ENCODE data around the gene ZNF791. TPM values are rescaled to one million over a fixed set of nuclear protein-coding genes. Genes with fewer than 3 reads are reported as not detected.
"Not testable (repeated sequence)": the region's sequence is repeated elsewhere in the genome, so short reads cannot be mapped to it uniquely, and the experiment has no call there.

ZNF791 gene
- total RNA-seq, 1 donor from 2014 or later = 29.0 TPM

DNA sequence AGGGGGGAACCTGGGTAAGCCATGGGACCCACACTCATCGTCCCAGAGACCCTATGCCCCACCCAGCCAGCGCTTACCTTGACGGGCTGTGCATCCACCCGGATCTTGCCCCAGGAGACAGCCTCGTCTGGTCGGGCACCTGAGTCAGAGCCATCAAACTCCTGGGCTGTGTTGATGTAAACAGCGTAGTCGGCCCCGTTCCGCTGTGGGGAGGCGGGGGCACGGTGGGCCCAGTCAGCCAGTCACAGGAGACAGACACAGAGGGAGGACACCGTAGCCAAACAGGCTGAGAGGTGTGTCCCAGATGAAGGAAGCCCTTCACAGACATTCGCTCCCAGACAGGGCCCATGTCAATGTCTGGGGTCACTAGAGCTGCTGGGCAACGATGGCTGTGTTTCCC, 65.2 kb downstream of the ZNF791 start:
- H3K36me3 Mint-ChIP-seq (ENCODE audit: low read depth) = peaks cover 41% of the 10 kb centered on the region

DNA sequence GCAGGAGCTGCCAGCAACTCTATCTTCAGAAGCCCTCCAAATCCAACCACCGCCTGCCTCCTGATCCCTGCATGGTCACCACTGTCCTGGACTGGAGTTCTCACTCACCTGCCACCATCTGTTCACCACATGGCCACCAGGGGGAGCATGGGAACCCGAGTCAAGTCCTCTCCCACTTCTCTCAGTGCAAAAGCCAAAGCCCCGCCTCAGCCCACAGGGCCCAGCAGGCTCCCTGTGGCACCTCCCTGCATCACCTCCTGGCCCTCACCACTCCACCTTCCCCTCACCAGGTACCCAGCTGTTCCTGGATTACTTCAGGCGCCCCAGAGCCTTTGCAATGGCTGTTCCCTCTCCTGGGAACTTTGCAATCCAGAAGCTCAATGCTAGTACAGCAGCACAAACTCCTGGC, 65.7 kb downstream of the ZNF791 start:
- no peak overlapping the region for H3K4me3 Mint-ChIP-seq
- peak; percentile 74 for DNase-seq (ENCODE audit: low spot score)
- no peaks in the 10 kb centered on the region for H3K9me3 Mint-ChIP-seq
- no peaks in the 10 kb centered on the region for H3K27me3 Mint-ChIP-seq (ENCODE audit: insufficient read depth)
- intact Hi-C loops (cut with micrococcal nuclease) = no loop called here
- H3K4me1 Mint-ChIP-seq (ENCODE audit: low read depth) = peaks cover 20% of the 10 kb centered on the region
- peak overlapping the region; percentile 54 for H3K27ac Mint-ChIP-seq
- H3K36me3 Mint-ChIP-seq (ENCODE audit: low read depth) = peaks cover 43% of the 10 kb centered on the region

More for the DNA sequence above, 65.2 kb downstream of the ZNF791 start:
- Mint-ChIP-seq H3K27ac (no peak overlapping the region), H3K9me3 (no peaks in the 10 kb centered on the region), H3K4me1 (ENCODE audit: low read depth) (peaks cover 20% of the 10 kb centered on the region), H3K27me3 (ENCODE audit: insufficient read depth) (no peaks in the 10 kb centered on the region), H3K4me3 (no peak overlapping the region)
- intact Hi-C loops (cut with micrococcal nuclease) = no loop called here
- no peak for DNase-seq (ENCODE audit: low spot score)

DNA sequence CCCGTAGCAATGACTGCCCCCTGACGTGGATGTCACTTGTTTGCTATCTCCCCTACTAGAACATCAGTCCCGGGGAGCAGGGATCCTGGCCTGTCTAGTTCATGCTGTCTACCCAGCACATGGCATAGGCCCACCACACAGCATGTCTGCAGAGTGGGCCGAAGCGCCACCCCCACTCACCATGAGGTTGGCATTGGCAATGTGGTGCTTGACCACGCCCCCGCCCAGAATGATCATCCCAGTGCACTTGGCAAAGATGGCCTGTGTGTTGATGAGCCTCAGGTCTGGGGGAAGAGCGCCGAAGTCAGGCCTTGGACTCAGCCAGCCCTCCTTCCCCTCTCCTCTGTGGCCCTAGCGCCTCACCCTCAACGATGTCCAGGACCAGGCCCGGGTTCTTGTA, 66.2 kb downstream of the ZNF791 start:
- Mint-ChIP-seq H3K4me1 (ENCODE audit: low read depth) (peaks cover 18% of the 10 kb centered on the region), H3K9me3 (no peaks in the 10 kb centered on the region), H3K27me3 (ENCODE audit: insufficient read depth) (no peaks in the 10 kb centered on the region), H3K36me3 (ENCODE audit: low read depth) (peaks cover 42% of the 10 kb centered on the region), H3K27ac (peak overlapping the region; percentile 27), H3K4me3 (no peak overlapping the region)
- DNase-seq (ENCODE audit: low spot score) = no peak
- intact Hi-C loops (cut with micrococcal nuclease) = no loop called here

DNA sequence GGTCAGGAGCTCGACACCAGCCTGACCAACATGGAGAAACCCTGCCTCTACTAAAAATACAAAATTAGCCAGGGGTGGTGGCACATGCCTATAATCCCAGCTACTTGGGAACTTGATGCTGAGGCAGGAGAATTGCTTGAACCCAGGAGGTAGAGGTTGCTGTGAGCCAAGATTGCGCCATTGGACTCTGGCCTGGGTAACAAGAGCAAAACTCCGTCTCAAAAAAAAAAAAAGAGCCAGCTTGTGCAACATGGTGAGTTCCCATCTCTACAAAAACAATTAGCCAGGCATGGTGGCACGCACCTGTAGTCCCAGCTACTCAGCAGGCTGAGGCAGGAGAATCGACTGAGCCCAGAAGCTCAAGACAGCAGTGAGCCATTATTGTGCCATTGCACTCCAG, 67.3 kb downstream of the ZNF791 start:
- intact Hi-C loops (cut with micrococcal nuclease); H3K4me3 Mint-ChIP-seq; H3K27me3 Mint-ChIP-seq (ENCODE audit: insufficient read depth); DNase-seq (ENCODE audit: low spot score); H3K27ac Mint-ChIP-seq; H3K9me3 Mint-ChIP-seq: not testable (repeated sequence)
- peaks cover 40% of the 10 kb centered on the region for H3K36me3 Mint-ChIP-seq (ENCODE audit: low read depth)
- H3K4me1 Mint-ChIP-seq (ENCODE audit: low read depth) = peaks cover 13% of the 10 kb centered on the region

DNA sequence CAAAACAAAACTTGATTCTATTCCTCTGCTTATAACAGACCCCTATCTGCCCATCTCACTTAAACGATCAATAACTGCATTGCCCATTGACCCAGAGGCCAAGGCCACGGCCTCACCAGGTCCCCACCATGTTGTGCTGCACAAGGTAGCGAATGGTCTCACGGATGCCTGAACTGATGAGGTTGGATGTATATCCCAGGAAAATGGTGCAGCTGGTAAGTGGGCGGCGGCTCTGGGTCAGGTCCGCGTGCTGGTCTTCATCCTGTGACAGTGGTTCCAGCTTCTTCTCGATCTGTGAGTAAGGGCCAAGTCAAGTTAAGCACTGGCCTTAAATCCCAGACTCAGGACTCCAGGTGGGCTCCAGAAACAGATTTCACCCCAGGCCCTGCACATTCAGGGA, 69.3 kb downstream of the ZNF791 start:
- peaks cover 29% of the 10 kb centered on the region for H3K36me3 Mint-ChIP-seq (ENCODE audit: low read depth)
- peaks cover 13% of the 10 kb centered on the region for H3K4me1 Mint-ChIP-seq (ENCODE audit: low read depth)
- intact Hi-C loops (cut with micrococcal nuclease) = no loop called here
- peak overlapping the region; percentile 86 for H3K4me3 Mint-ChIP-seq
- H3K27ac Mint-ChIP-seq = no peak overlapping the region
- H3K27me3 Mint-ChIP-seq (ENCODE audit: insufficient read depth) = no peaks in the 10 kb centered on the region
- no peaks in the 10 kb centered on the region for H3K9me3 Mint-ChIP-seq
- no peak for DNase-seq (ENCODE audit: low spot score)

DNA sequence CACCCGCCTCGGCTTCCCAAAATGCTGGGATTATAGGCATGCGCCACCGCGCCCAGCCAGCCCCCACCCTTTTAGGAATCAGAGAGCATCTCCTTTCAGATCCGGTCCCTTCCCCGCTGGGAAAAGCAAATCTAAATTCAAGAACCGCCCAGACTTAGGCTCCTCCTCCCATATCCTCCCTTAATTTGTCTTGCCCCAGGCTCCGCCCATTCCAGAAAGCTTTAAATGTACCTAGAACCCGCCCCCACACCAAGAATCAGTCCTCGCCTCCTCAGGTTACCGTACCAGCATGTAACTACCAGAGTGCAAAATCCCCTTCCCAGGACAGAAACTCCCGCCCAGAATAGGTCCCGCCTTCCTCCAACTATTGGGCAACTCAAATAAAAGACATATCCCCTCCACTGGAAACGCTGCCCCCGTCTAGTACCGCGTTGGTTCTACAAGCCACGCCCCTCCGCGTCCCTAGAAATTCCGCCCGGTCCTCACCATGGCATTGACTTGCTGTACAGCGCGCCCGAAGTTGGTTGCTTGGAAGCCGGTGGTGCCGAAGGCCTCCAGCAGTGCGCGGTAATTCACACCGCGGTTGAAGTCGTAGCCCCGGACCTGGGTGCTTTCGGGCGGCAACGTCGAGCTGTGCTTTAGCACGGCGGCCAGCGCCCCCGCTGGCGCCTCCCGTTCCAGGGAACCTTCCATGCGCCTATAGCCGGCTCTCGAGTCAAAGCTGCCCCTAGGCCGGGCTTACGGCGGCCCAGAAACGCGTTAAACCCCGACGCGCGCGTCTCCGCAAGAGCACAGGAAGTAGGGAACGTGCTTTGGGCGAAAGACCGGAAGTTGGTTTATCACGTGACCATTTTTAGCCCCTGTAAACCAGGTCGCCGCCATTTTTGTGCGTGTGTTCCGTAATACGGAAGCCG, 70.6 kb downstream of the ZNF791 start, which contains the start of gene DHPS:
TSS of gene DHPS (minus strand) at position 807 of the 914 bp plus-strand sequence. CDS start at position 693, 114 bp downstream.
- Mint-ChIP-seq H3K9me3 (no peaks in the 10 kb centered on the region), H3K4me3 (peak within 1 kb of the TSS; percentile 86), H3K36me3 (ENCODE audit: low read depth) (peaks cover 27% of the 10 kb centered on the region)

More for the DNA sequence above, 70.6 kb downstream of the ZNF791 start, which contains the start of gene DHPS:
- Mint-ChIP-seq H3K4me1 (ENCODE audit: low read depth) (peaks cover 11% of the 10 kb centered on the region), H3K27me3 (ENCODE audit: insufficient read depth) (no peaks in the 10 kb centered on the region), H3K27ac (peak within 1 kb of the TSS; percentile 88)
- peak; percentile 89 for DNase-seq (ENCODE audit: low spot score)
- intact Hi-C loops (cut with micrococcal nuclease) = loop anchor here (1.0 kb wide), 5 partner anchors 12 to 71 kb away; partner anchors contain the start of genes FBXW9, GET3, ZNF490 and ZNF791

Other genes with a start within 250 kb of the ZNF791 start
- 0.39 and 0.47 TPM in 2 replicates for gene ZNF442, start 245.2 kb upstream of the ZNF791 start, total RNA-seq
- 3.1 TPM in 2 replicates for gene ZNF799, start 209.6 kb upstream of the ZNF791 start, total RNA-seq
- gene ZNF443, start 169.9 kb upstream of the ZNF791 start, total RNA-seq = 3.8 TPM in 2 replicates
- gene ZNF709, start 126.1 kb upstream of the ZNF791 start, total RNA-seq = 0.26 TPM in 1 of 2 replicates, not detected in the other
- gene ZNF564, start 59.4 kb upstream of the ZNF791 start, total RNA-seq = 7.4 and 8.3 TPM in 2 replicates
- 9.2 and 9.4 TPM in 2 replicates for gene ZNF490, start 107 bp upstream of the ZNF791 start, total RNA-seq
- gene MAN2B1, start 55.8 kb downstream of the ZNF791 start, total RNA-seq = 132 and 143 TPM in 2 replicates
- gene WDR83, start 55.9 kb downstream of the ZNF791 start, total RNA-seq = 25.6 and 27.1 TPM in 2 replicates
- 144 and 147 TPM in 2 replicates for gene DHPS, start 71.0 kb downstream of the ZNF791 start, total RNA-seq
- 0.73 TPM in 1 of 2 replicates, not detected in the other for gene GNG14, start 77.1 kb downstream of the ZNF791 start, total RNA-seq
- gene FBXW9, start 85.7 kb downstream of the ZNF791 start, total RNA-seq = 11.8 and 12.2 TPM in 2 replicates
- gene TNPO2, start 113.0 kb downstream of the ZNF791 start, total RNA-seq = 152 and 153 TPM in 2 replicates
- 231 and 239 TPM in 2 replicates for gene TRIR, start 123.8 kb downstream of the ZNF791 start, total RNA-seq
- gene GET3, start 126.6 kb downstream of the ZNF791 start, total RNA-seq = 68.0 and 70.9 TPM in 2 replicates
- 0.12 TPM in 1 of 2 replicates, not detected in the other for gene BEST2, start 140.9 kb downstream of the ZNF791 start, total RNA-seq
- 13.3 and 15.7 TPM in 2 replicates for gene HOOK2, start 164.6 kb downstream of the ZNF791 start, total RNA-seq
- gene JUNB, start 180.6 kb downstream of the ZNF791 start, total RNA-seq = 311 and 312 TPM in 2 replicates
- gene PRDX2, start 190.9 kb downstream of the ZNF791 start, total RNA-seq = 277 and 280 TPM in 2 replicates
- gene THSD8, start 191.1 kb downstream of the ZNF791 start, total RNA-seq = 28.0 and 28.1 TPM in 2 replicates
- gene RNASEH2A, start 195.7 kb downstream of the ZNF791 start, total RNA-seq = 36.1 and 37.5 TPM in 2 replicates
- not detected in 2 replicates for gene RTBDN, start 223.7 kb downstream of the ZNF791 start, total RNA-seq
- gene MAST1, start 227.6 kb downstream of the ZNF791 start, total RNA-seq = 1.4 and 1.7 TPM in 2 replicates